Stomach (tissue), 4 donors: ENCODE results near the gene NT5E.

Source experiments
- EP300 ChIP-seq: sonication (generic); formaldehyde crosslinking; IDR thresholded peaks from one replicate; pipeline ENCODE4 v1.6.1; 2017; ENCODE audit warnings: antibody characterized with exemption
- POLR2A ChIP-seq, 4 donors: fragments of 450-650 bp; IDR thresholded peaks; one replicate each; pipeline ENCODE4 v1.6.1; 2016; ENCODE audit warnings: antibody characterized with exemption in 4 of 4, control low read depth in 2 of 4, mild to moderate bottlenecking in 1 of 4, moderate library complexity in 1 of 4
- POLR2AphosphoS5 ChIP-seq, 3 donors: sonication (generic); formaldehyde crosslinking; IDR thresholded peaks; one replicate each; pipeline ENCODE4 v1.6.1; 2016; ENCODE audit warnings: antibody characterized with exemption in 3 of 3
- TF ChIP-seq, protein P1 (sequence below), 7 experiments: fragments of 450-650 bp in 4 of 7; fragments of 200-600 bp in 3 of 7; sonication (generic) in 3 of 7; IDR thresholded peaks; one replicate each; pipeline ENCODE4 v1.5.1; 2016 to 2019; ENCODE audit warnings: antibody characterized with exemption in 7 of 7, control low read depth in 2 of 7, mild to moderate bottlenecking in 1 of 7

DNA sequence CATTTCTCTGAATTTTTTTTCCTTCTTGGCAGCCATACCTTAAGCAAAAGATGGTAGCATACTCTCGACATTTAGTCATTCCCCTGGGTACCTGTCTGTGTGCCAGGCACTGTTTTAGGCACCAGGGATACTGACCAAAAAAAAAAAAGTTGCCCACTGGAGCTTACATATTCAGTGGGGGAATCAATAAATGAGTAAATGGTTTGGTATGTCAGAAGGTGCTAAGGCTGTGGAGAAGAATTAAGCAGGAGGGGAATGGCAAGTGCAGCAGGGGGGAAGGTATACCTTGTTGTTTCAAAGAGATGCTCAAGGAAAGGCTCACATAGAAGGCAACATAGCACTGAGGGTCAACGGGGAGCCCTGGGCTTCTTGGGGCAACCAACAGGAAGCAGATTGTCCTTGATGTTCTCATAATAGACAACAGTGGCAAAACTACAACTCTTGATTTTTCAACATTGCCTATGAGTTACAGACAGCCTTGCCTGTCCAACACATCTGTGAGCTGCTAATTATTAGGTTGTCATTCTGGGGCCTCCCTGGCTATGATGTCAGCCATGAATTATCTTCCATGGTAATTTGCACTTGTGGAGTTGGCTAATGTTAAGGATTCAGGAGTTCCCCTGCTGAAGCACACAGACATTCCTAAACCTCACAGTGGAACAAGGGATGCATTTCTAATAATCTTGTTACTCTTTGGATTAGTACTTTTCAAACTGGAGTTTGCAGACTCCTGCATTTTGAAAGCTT, 19.6 kb downstream of the NT5E start:
- TF ChIP-seq POLR2AphosphoS5 (IDR thresholded peaks at IDR 0.05) (no peak), EP300 (no peak), POLR2A (IDR thresholded peaks at IDR 0.05) (no peak)
- TF ChIP-seq, protein P1, sequence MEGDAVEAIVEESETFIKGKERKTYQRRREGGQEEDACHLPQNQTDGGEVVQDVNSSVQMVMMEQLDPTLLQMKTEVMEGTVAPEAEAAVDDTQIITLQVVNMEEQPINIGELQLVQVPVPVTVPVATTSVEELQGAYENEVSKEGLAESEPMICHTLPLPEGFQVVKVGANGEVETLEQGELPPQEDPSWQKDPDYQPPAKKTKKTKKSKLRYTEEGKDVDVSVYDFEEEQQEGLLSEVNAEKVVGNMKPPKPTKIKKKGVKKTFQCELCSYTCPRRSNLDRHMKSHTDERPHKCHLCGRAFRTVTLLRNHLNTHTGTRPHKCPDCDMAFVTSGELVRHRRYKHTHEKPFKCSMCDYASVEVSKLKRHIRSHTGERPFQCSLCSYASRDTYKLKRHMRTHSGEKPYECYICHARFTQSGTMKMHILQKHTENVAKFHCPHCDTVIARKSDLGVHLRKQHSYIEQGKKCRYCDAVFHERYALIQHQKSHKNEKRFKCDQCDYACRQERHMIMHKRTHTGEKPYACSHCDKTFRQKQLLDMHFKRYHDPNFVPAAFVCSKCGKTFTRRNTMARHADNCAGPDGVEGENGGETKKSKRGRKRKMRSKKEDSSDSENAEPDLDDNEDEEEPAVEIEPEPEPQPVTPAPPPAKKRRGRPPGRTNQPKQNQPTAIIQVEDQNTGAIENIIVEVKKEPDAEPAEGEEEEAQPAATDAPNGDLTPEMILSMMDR (IDR thresholded peaks at IDR 0.05): no peak
